ENCODE results near the gene POLH.
"Not testable (repeated sequence)": the region's sequence is repeated elsewhere in the genome, so short reads cannot be mapped to it uniquely, and the experiment has no call there.

Gene POLH

GRCh38 chr6:43575772-43576551 is at the start of gene POLH, which contains the start of gene XPO5:
TSS of gene POLH (plus strand) at chr6:43576185. CDS start at chr6:43582320, 6,135 bp downstream.
TSS of gene XPO5 (minus strand) at chr6:43576038. CDS start at chr6:43575864, 174 bp downstream.
- TF ChIP-seq CTCF (IDR thresholded peaks at IDR 0.05; ENCODE audit: borderline replicate concordance, insufficient read depth, low read depth, low read length), result 0 out of 2 replicates have a peak, but pooled peaks have one; percentile 6
- peak within 1 kb of the TSS; percentile 82 for H3K4me3 ChIP-seq (ENCODE audit: low read depth, low read length)

- H3K4me3 ChIP-seq (ENCODE audit: low read depth, low read length), result no peak overlapping the region
- TF ChIP-seq CTCF (IDR thresholded peaks at IDR 0.05; ENCODE audit: borderline replicate concordance, insufficient read depth, low read depth, low read length), result no peak
These were observed 43.8 kb upstream of the POLH start for GRCh38 chr6:43532201-43532600.

GRCh38 chr6:43538986-43539385 is 37.0 kb upstream of the POLH start:
- not testable (repeated sequence) for H3K4me3 ChIP-seq (ENCODE audit: low read depth, low read length)

GRCh38 chr6:43539409-43539808 is 36.6 kb upstream of the POLH start:
- not testable (repeated sequence) for H3K4me3 ChIP-seq (ENCODE audit: low read depth, low read length)

- H3K4me3 ChIP-seq (ENCODE audit: low read depth, low read length), result no peak overlapping the region
- TF ChIP-seq CTCF (IDR thresholded peaks at IDR 0.05; ENCODE audit: borderline replicate concordance, insufficient read depth, low read depth, low read length), result no peak
These were observed 35.5 kb upstream of the POLH start for GRCh38 chr6:43540507-43540906.

- TF ChIP-seq CTCF (IDR thresholded peaks at IDR 0.05; ENCODE audit: borderline replicate concordance, insufficient read depth, low read depth, low read length), result no peak
- H3K4me3 ChIP-seq (ENCODE audit: low read depth, low read length), result no peak overlapping the region
These were observed 34.1 kb upstream of the POLH start for GRCh38 chr6:43541774-43542471.

- no peak for TF ChIP-seq CTCF (IDR thresholded peaks at IDR 0.05; ENCODE audit: borderline replicate concordance, insufficient read depth, low read depth, low read length)
- H3K4me3 ChIP-seq (ENCODE audit: low read depth, low read length), result no peak overlapping the region
These were observed 31.5 kb upstream of the POLH start for GRCh38 chr6:43544461-43544860.

- TF ChIP-seq CTCF (IDR thresholded peaks at IDR 0.05; ENCODE audit: borderline replicate concordance, insufficient read depth, low read depth, low read length), result no peak
- H3K4me3 ChIP-seq (ENCODE audit: low read depth, low read length), result no peak overlapping the region
These were observed 28.8 kb upstream of the POLH start for GRCh38 chr6:43547222-43547621.

GRCh38 chr6:43557620-43558019 is 18.4 kb upstream of the POLH start:
- not testable (repeated sequence) for H3K4me3 ChIP-seq (ENCODE audit: low read depth, low read length)
